Measurements from ENCODE around the gene ABCG1. TPM values are rescaled to one million over a fixed set of nuclear protein-coding genes. Genes with fewer than 3 reads are reported as not detected.

ABCG1 gene
- total RNA-seq, 1 donor from 2014 or later: 21.5 TPM

GRCh38 chr21:42300956-42301355 lies 82.0 kb downstream of the ABCG1 start:
- intact Hi-C loops (cut with micrococcal nuclease): loop anchor here (10.0 kb wide), 1 partner anchor 224 kb away; no protein-coding TSS in a partner anchor

- intact Hi-C loops (cut with micrococcal nuclease): loop anchor here (10.0 kb wide), 1 partner anchor 223 kb away; no protein-coding TSS in a partner anchor
Observed at GRCh38 chr21:42301371-42302075, 82.6 kb downstream of the ABCG1 start.

DNA sequence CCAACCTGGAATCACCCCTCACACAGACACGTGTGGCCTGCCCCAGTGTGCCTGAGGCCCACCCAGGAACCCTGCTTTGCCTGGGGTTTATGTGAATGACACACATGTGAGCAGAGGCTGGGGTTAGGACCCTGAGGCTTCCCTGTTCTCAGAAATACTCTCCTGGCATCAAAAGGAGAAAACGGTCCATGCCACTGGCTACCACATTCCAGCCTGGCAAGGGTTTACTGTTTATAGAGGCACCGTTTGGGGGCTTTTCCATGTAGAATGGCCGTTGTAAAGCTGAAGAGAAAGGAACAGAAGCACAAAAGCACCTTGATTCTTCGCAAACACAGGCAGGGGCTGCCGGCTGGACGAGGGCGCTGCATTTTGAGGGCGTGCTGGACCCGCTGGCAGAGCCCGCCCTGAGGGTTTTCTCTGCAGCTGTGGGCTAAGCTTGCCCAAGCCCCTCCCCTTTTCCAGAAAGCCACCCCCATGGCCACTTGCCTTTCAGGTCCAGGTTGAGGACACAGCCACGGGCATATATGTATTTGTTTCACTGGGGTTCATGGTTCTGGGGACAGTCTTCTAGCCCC lies 83.2 kb downstream of the ABCG1 start:
- intact Hi-C loops (cut with micrococcal nuclease): loop anchor here (10.0 kb wide), 1 partner anchor 223 kb away; no protein-coding TSS in a partner anchor

GRCh38 chr21:42302794-42303193 lies 83.9 kb downstream of the ABCG1 start:
- intact Hi-C loops (cut with micrococcal nuclease): loop anchor here (10.0 kb wide), 1 partner anchor 222 kb away; no protein-coding TSS in a partner anchor

DNA sequence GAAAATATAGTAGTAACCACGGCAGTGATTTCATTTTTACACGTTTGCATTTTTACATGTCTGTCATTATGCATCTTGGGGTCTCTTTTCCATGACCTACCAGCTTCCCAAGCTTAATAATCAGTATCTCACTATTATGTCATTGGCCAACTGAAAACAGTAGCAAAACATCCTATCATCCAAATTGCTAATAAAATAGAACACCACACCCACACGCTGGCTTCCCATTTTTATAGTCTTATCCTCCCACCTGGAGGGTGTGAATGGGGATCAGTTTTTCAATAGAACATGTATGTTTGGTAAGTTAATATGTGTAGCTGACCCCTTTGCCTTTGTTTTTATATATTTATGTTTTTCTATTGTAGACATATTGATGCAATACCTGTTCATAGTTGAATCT lies 84.5 kb downstream of the ABCG1 start:
- intact Hi-C loops (cut with micrococcal nuclease): loop anchor here (10.0 kb wide), 1 partner anchor 221 kb away; no protein-coding TSS in a partner anchor

DNA sequence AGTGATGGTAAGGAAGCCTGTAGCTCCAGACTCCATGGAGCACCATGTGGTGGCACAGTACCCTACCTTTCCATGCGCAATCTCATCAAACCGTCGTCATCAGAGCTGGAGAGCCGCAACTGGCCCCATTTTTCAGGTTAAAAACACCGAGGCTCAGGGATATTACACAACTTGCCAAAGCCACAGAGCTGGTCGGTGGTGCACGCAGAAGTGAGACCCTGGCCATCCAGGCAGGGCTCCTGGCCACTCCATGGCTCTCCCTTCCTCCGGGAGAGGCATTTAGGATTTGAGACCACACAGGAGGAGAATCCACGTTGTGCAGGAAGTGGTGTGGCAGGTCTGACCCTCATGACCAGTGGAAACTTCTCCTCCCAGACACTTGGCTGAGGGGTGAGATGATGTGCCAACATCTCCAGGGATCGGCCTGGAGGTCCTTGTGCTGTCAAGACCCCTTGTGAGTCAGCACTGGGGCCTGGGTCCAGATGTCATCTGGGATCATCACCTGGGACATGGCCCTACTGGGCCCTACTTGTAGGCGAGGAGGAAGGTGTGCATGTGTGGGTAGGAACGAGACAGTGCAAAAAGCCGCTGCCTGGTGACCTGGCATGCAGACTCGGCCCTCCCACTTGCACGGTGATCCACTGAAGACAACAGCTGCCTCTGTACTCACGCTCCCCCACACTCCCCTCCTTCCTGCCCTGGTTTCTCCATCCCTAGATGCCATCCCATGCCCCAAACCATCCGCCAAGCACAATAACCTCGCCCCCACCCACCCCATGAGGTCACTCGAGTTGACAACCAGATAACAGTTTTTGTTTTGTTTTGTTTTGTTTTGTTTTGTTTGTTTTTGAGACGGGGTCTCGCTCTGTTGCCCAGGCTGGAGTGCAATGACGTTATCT lies 85.9 kb downstream of the ABCG1 start:
- intact Hi-C loops (cut with micrococcal nuclease): loop anchor here (10.0 kb wide), 1 partner anchor 220 kb away; no protein-coding TSS in a partner anchor

DNA sequence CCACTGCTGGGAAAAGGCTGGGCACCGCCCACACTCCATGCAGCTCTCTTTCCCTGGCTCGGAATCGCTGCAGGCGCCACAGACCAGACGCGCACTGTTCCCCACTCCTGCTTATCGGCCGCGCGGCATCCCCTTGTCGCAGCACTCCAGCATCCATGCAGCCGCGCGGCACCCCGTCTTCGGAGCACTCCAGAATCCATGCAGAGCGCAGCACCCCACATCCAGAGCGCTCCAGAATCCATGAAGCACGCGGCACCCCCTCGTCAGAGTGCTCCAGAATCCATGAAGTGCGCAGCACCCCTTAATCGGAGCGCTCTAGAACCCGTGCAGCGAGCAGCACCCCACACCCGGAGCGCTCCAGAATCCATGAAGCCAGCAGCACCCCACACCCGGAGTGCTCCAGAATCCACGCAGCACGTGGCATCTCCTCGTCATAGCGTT lies 86.8 kb downstream of the ABCG1 start:
- intact Hi-C loops (cut with micrococcal nuclease): loop anchor here (10.0 kb wide), 1 partner anchor 219 kb away; no protein-coding TSS in a partner anchor

GRCh38 chr21:42306366-42307035 lies 87.6 kb downstream of the ABCG1 start:
- intact Hi-C loops (cut with micrococcal nuclease): loop anchor here (10.0 kb wide), 1 partner anchor 218 kb away; no protein-coding TSS in a partner anchor

DNA sequence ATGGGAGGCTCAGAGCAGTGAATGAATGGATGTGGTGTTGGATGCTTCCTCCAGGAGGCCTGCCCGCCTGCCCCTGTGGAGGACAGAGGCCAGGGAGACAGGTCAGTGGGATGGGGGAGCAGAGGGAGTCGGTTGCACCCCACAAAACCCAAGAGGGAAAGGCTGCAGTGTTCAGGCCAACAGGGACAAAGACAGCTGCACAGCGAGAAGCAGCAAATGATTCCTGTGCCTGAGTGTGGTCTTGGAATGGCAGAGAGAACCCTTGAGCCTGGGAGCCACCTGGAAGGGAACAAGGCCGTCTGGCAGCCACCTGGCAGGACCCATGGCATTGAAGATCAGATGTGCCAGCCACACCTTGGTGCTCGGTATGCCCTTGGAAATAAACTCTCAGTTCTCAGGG lies 88.2 kb downstream of the ABCG1 start:
- intact Hi-C loops (cut with micrococcal nuclease): loop anchor here (10.0 kb wide), 1 partner anchor 218 kb away; no protein-coding TSS in a partner anchor

DNA sequence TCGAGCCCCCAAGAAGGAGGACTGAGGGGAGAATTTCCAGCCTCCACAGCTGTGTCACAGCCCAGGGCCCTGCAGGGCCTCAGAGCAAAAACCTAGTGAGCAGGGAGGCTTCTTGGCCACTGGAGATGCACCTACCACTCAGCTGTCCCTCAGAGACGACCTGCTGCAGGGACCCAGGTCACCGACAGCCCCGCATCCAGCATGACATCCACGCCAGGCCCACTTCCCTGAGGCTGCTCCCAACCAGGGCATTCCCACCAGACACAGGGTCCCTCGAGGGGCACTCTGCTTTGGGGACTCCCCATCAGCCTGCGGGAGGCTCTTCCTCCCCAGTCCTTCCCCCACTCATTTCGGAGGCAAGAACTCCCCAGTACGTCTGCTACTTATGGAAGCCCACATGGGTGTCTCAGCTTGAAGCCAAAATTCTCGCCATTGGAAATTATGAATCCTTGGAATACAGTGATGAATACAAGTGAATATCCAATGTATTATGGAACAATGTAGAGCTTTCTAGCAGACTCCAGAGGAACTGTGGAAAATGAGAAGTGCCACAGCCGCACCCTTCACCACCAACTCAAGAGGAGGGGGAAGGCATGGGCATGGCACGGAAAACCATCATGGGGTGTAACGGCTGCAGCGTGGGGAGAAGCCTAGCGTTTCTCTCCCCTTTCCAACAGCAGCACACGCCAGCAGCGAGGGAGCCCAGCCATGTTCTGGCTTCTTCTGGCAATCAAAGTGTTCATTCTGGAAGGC lies 89.4 kb downstream of the ABCG1 start:
- intact Hi-C loops (cut with micrococcal nuclease): loop anchor here (2.0 to 10.0 kb wide), 2 partner anchors 164 to 216 kb away; no protein-coding TSS in a partner anchor

DNA sequence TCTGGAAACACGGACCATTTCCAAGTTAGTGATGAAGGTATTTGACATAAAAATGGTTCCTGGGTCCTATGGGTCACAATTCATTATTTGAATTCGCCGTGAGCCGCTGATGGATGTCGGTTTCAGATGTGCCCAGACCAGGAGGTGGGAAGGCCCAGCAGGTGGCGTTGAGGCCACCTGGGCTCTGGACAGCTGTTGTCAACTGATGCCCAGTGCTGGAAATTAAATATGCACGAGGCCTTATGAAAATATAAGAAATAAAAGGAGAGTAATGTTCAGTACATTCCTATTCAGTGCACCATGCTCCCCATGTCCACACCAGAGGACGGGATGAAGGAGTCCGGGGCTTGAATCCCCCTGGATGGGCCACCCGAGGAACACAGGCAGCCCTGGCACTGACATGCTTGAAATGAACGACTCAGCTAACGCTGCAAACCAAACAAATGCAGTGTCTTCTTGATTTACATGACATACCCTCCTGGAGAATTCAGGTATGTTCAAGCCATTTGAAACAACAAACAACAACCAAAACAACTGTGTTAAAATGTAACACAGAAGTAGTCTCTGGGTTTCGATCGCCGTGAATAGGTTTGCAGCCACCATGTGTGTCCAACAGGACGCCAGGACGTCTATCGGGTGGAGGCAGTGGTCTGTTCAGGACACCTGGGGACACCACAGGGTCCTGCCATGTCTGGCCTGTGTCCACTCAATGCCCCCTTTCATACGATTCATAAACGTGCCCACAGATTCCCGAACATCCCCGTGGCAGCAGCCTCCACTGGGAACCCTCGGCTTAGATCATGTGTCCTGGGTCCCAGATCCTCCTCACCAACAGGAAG lies 90.2 kb downstream of the ABCG1 start:
- intact Hi-C loops (cut with micrococcal nuclease): loop anchor here (1.0 to 10.0 kb wide), 3 partner anchors 141 to 216 kb away; no protein-coding TSS in a partner anchor

DNA sequence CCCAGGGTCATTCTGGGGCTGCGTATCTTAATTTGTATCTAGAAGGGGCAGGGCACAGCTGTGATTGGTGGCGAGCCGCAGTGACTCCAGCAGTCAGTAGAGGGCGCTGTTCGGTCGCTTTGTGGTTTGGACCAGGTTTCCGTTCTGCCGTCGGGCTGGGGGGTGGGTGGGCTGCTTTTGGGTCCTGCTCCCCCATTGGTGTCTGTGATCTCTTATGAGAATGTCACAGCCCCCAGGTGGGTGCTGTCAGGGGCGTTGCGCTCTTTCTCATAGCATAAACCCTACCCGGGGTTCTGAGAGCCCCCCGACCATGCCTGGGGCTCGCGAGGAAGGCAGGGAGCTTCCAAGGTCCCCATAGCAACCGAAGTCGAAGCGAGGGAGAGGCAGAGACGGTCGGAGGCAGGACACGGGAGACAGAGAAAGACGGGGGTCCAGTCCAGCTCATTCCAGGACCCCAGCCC lies 90.8 kb downstream of the ABCG1 start:
- intact Hi-C loops (cut with micrococcal nuclease): loop anchor here (1.0 to 10.0 kb wide), 3 partner anchors 141 to 215 kb away; no protein-coding TSS in a partner anchor

GRCh38 chr21:42310411-42311001 lies 91.6 kb downstream of the ABCG1 start:
- intact Hi-C loops (cut with micrococcal nuclease): no loop called here

- intact Hi-C loops (cut with micrococcal nuclease): no loop called here
Observed at GRCh38 chr21:42311160-42311559, 92.2 kb downstream of the ABCG1 start.

DNA sequence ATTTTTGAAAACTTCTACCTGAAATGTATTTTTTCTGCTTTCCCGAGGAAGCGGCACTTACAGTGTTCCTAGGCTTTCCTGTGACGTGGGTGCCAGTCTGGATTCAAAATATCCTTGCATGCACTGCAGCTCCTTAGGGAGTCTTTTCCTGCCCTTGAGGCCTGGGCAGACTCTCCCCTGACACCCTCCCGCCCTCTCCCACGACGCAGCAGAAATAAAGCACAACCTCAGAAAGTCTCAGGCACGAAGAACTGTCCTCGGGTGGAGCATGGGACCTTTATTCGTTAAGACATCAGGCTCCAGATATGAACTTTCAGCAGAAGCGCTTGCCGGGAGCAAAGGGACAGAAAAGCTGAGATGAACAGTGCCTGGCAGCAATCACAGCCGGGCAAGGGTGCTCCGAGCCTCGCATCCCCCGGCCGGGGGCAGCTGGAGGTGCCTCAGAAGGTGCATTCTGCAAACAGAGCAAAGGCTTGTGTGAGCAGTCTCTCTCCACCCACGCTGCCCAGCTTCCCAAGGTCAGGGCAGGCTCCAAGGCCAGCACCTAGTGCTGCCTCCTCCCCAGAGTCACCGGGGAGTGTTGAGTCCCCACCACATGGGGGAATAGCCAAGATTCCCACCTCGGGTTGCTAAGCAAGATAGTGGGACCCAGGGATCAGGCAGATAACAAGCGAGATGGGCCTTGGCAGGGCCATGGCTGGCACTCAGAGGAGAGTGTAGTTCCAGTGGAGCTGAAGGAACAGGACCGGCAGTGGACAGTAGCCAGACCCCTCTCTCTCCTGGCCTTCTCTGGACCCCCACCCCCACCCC lies 93.1 kb downstream of the ABCG1 start:
- intact Hi-C loops (cut with micrococcal nuclease): no loop called here

GRCh38 chr21:42312626-42313104 lies 93.7 kb downstream of the ABCG1 start:
- intact Hi-C loops (cut with micrococcal nuclease): no loop called here

DNA sequence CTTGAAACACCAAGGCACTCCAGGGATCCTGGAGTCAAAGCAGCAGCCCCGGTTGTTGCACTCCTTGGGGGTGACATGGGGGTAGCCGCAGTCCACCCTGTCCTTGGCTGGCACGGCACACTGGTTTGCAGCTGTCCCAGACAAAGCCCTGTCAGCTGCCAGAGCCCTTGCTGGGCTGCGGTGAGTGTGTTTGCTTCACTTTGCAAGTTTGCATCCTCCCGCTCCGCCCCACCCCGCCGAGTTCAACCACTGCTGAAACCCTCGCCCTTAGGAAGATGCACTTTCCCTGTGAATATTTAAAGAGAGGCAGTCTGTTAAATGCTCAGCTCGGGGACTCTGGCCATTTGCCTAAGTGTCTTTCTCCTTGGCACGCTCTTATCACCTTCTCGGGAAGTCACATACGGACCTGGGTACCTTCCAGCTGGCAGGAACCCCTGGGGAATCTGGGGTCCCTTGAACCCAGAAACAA lies 94.6 kb downstream of the ABCG1 start:
- intact Hi-C loops (cut with micrococcal nuclease): no loop called here

Measured in T-helper 1 cell treated with Interleukin-12 subunit alpha and Interleukin-12 subunit beta and Interleukin-4 antibody, amounts not matched to agents 30 ng/mL and 1 ng/mL, for 36 hours (primary cell).